ENCODE measurements around the gene MCU.
"Not testable (repeated sequence)": the region's sequence is repeated elsewhere in the genome, so short reads cannot be mapped to it uniquely, and the experiment has no call there.

MCU gene

DNA sequence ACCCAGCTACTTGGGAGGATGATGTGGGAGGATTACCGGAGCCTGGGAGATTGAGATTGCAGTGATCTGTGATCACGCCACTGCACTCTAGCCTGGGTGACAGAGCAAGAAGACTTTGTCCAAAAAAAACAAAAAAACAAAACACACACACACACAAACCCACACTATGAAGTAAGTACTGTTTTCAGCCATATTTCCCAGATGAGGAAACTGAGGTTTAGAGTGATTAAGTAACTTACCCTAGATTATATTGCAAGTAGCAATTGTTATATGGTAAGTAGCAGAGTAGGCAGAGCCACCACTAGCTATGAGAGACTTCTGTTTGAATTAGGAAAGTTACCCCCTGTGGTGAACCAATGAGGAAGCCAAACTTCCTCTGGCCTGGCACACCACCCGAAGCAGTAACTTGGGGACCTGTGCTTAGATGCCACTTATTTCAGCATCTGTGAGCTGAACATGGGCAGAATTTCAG, 61.9 kb downstream of the MCU start:
- DNase-seq (ENCODE audit: extremely low read depth, low read depth), result no peak
- no peak for TF ChIP-seq CTCF (IDR thresholded peaks at IDR 0.05; ENCODE audit: low read depth, low read length)

- no peak for DNase-seq (ENCODE audit: extremely low read depth, low read depth)
- no peak for TF ChIP-seq CTCF (IDR thresholded peaks at IDR 0.05; ENCODE audit: low read depth, low read length)
Measured at GRCh38 chr10:72754275-72755032, 62.5 kb downstream of the MCU start.

- no peak for TF ChIP-seq CTCF (IDR thresholded peaks at IDR 0.05; ENCODE audit: low read depth, low read length)
- no peak for DNase-seq (ENCODE audit: extremely low read depth, low read depth)
Measured at GRCh38 chr10:72756674-72757385, 64.9 kb downstream of the MCU start.

GRCh38 chr10:72757732-72758131, 65.8 kb downstream of the MCU start:
- no peak for DNase-seq (ENCODE audit: extremely low read depth, low read depth)
- TF ChIP-seq CTCF (IDR thresholded peaks at IDR 0.05; ENCODE audit: low read depth, low read length), result no peak

GRCh38 chr10:72758930-72759329, 67.0 kb downstream of the MCU start:
- DNase-seq (ENCODE audit: extremely low read depth, low read depth), result not testable (repeated sequence)

DNA sequence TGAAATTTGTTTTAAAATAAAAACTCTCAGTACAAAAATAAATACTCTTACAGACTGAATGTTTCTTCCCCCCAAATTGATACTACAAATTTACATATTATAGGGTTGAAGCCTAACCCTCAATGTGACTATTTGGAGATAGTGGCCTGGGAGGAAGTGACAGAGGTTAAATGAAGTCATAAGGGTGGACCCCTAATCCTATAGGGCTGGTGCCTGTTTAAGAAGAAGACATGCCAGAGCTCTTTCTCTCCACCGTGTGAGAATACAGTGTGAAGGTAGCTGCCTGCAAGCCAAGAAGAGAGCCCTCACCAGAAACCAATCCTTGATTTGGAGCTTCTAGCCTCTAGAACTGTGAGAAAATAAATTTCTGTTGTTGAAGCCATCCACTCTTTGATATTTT, 67.6 kb downstream of the MCU start:
- DNase-seq (ENCODE audit: extremely low read depth, low read depth), result no peak
- no peak for TF ChIP-seq CTCF (IDR thresholded peaks at IDR 0.05; ENCODE audit: low read depth, low read length)

DNA sequence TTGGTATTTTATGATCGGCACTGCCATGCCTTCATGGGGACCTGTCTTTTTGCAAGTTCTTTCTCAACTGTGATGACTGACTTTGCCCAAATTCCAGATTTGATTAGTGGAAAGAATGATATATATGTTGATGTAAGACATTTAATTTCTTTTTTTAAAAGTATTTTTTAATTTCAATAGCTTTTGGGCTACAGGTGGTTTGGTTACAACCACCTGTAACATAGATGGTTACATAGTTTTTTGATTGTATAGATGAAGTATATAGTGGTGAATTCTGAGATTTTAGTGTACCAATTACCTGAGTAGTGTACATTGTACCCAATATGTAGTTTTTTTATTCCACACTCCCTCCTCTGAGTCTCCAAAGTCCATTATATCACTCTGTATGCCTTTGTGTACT, 69.6 kb downstream of the MCU start:
- no peak for TF ChIP-seq CTCF (IDR thresholded peaks at IDR 0.05; ENCODE audit: low read depth, low read length)
- DNase-seq (ENCODE audit: extremely low read depth, low read depth), result no peak

Measured in AG09319 (cell line).